Stimulated activated CD8-positive, alpha-beta memory T cell treated with anti-CD3 and anti-CD28 coated beads, Interleukin-4, amount 100 ng/mL, for 24 hours (primary cell): Measurements from ENCODE around the gene USP49.

ENCODE experiments used
- DNase-seq: peaks from one replicate; pipeline ENCODE4 v3.0.0-alpha.2; 2020; ENCODE audit warnings: low read depth

Gene USP49

GRCh38 chr6:41757271-41757670 is 137.9 kb downstream of the USP49 start:
- DNase-seq, result no peak

- DNase-seq, result no peak
Observed at GRCh38 chr6:41756354-41756753, 138.8 kb downstream of the USP49 start.

- no peak for DNase-seq
Observed at GRCh38 chr6:41755895-41756294, 139.3 kb downstream of the USP49 start.

- no peak for DNase-seq
Observed at GRCh38 chr6:41750374-41750773, 144.8 kb downstream of the USP49 start.

- DNase-seq, result no peak
Observed at GRCh38 chr6:41748542-41748941, 146.6 kb downstream of the USP49 start.

GRCh38 chr6:41748102-41748477 is 147.1 kb downstream of the USP49 start:
- no peak for DNase-seq

- DNase-seq, result no peak
Observed at GRCh38 chr6:41747256-41748101, 147.7 kb downstream of the USP49 start, which contains the start of gene PGC. Gene PGC (minus strand): TSS chr6:41747397. CDS start chr6:41747334, 63 bp downstream.

- DNase-seq, result no peak
Observed at GRCh38 chr6:41746107-41746506, 149.1 kb downstream of the USP49 start.

- no peak for DNase-seq
Observed at GRCh38 chr6:41744236-41744787, 150.9 kb downstream of the USP49 start.

GRCh38 chr6:41743406-41744235 is 151.6 kb downstream of the USP49 start:
- no peak for DNase-seq

GRCh38 chr6:41741625-41742490 is 153.3 kb downstream of the USP49 start:
- no peak for DNase-seq

- no peak for DNase-seq
Observed at GRCh38 chr6:41740366-41741162, 154.6 kb downstream of the USP49 start.
